Ovary (tissue), 9 donors: Measurements from ENCODE around the gene DCHS2. TPM values are rescaled to one million over a fixed set of nuclear protein-coding genes. Genes with fewer than 3 reads are reported as not detected.

Source experiments
- DNase-seq, 5 donors: peaks; one replicate each; pipeline ENCODE4 v3.0.0-alpha.2; 2019 to 2020
- H3K27ac ChIP-seq, 2 donors: fragments of 200-600 bp; one replicate each; pipeline versions ENCODE4 v1.5.1 to v1.8.0; 2019 to 2022
- H3K27me3 ChIP-seq: fragments of 200-600 bp; one replicate; pipeline ENCODE4 v1.8.0; 2022
- H3K36me3 ChIP-seq: fragments of 200-600 bp; sonication (generic); one replicate; pipeline ENCODE4 v1.5.1; 2019
- H3K4me1 ChIP-seq: one replicate; pipeline ENCODE4 v1.8.1; 2013; ENCODE audit warnings: mild to moderate bottlenecking, moderate library complexity; ENCODE audit not compliant: insufficient read depth
- H3K4me3 ChIP-seq: fragments of 200-600 bp; sonication (generic); one replicate; pipeline ENCODE4 v1.5.1; 2017
- H3K9me3 ChIP-seq, 2 donors: fragments of 200-600 bp in 1 of 2; sonication (generic) in 1 of 2; one replicate each; pipeline versions ENCODE4 v1.5.1 to v1.8.1; 2013 to 2019; ENCODE audit warnings: mild to moderate bottlenecking in 1 of 2, moderate library complexity in 1 of 2
- EP300 ChIP-seq: sonication (generic); formaldehyde crosslinking; IDR thresholded peaks from one replicate; pipeline ENCODE4 v1.6.1; 2017; ENCODE audit warnings: antibody characterized with exemption
- POLR2A ChIP-seq: fragments of 450-650 bp; IDR thresholded peaks from one replicate; pipeline ENCODE4 v1.6.1; 2017; ENCODE audit warnings: antibody characterized with exemption, mild to moderate bottlenecking, moderate library complexity
- WGBS, 3 donors: extraction: QIAGEN DNeasy Blood & Tissue Kit in 1 of 3; methylation state at CpG; one replicate each; pipeline versions ENCODE4 v1.1.5 to v1.1.7; 2013 to 2017; 5-methylcytosine and 5-hydroxymethylcytosine counted together
- intact Hi-C, 4 donors: fragments of 100-400 bp; cut with DNase I; formaldehyde crosslinking; loops; one replicate each; pipeline versions ENCODE4 v1.11.0 to v1.15.1; 2022 to 2023
- polyA plus RNA-seq, 2 donors: library from polyadenylated mRNA; stranded (reverse); fragments of 200-250 nt in 1 of 2; fragments of 350-450 nt in 1 of 2; fragmentation: Illumina TruSeq in 1 of 2; extraction: RNeasy Lipid Tissue Mini Kit (QIAGEN cat#74804) in 1 of 2; gene quantifications; one replicate each; pipeline ENCODE4 v1.2.3, GENCODE V29; 2013 to 2014
- total RNA-seq, 7 donors: library from RNA; depleted of rRNA in 2 of 7; stranded (reverse); fragments of >200 nt in 2 of 7; fragmentation: NEBNext Ultra II Directional in 3 of 7; extraction: Animal tissue kit (Norgen Biotek cat#: 25700) in 3 of 7; gene quantifications; one replicate each; pipeline versions ENCODE4 v1.1.0 to v1.2.4, GENCODE V29; 2016 to 2023
- TF ChIP-seq, protein P1 (sequence below), 3 donors: fragments of 450-650 bp in 2 of 3; fragments of 200-600 bp in 1 of 3; IDR thresholded peaks; one replicate each; pipeline versions ENCODE4 v1.5.1 to v1.8.0; 2016 to 2022; ENCODE audit warnings: antibody characterized with exemption in 3 of 3, mild to moderate bottlenecking in 1 of 3
- donor health status: DM: no; HTN: no; CAD: no; lungs with moderate emphysema.
- donor health status: DM: no; HTN: no; CAD: no.
- donor health status: Bipolar disorder and iron deficiency.
- donor health status: DM: yes; HTN: yes; CAD: no.
- donor health status: DM: no; HTN: no; CAD: no.
- donor health status: DM: yes; HTN: yes; CAD: no.

The DCHS2 gene
- total and polyA plus RNA-seq, 9 donors = 0.68 to 8.7 (median 2.6) TPM

DNA sequence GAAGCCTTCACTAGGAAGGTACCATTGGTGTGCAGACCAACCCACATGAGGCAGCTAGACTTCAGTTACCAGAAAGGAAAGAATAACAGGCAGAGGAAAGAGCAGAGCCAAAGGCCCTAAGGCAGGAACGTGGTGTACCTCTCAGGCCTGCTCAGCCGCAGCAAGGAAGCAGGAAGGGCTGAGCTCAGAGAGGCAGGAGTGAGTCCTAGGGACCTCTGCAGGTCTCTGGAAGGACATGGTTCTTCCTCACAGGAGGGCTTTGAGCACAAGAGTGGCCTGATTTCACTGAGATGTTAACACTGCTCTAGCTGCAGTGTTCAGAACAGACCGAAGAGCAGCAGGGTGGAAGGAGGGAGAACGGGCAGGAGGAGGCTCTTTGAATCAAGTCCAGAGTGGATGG lies 124.6 kb downstream of the DCHS2 start:
- no peak overlapping the region for H3K4me3 ChIP-seq
- peak overlapping the region in 1 of 2 donors; percentile 57 for H3K27ac ChIP-seq
- intact Hi-C loops = no loop called here
- no peaks in the 10 kb centered on the region for H3K27me3 ChIP-seq
- H3K4me1 ChIP-seq = peaks cover 3% of the 10 kb centered on the region
- 29 to 48% (median 38%) methylated on average over 4 of the region's 4 CpGs for WGBS, 3 donors
- DNase-seq = peak in 1 of 5 donors; percentile 33
- TF ChIP-seq, protein P1, sequence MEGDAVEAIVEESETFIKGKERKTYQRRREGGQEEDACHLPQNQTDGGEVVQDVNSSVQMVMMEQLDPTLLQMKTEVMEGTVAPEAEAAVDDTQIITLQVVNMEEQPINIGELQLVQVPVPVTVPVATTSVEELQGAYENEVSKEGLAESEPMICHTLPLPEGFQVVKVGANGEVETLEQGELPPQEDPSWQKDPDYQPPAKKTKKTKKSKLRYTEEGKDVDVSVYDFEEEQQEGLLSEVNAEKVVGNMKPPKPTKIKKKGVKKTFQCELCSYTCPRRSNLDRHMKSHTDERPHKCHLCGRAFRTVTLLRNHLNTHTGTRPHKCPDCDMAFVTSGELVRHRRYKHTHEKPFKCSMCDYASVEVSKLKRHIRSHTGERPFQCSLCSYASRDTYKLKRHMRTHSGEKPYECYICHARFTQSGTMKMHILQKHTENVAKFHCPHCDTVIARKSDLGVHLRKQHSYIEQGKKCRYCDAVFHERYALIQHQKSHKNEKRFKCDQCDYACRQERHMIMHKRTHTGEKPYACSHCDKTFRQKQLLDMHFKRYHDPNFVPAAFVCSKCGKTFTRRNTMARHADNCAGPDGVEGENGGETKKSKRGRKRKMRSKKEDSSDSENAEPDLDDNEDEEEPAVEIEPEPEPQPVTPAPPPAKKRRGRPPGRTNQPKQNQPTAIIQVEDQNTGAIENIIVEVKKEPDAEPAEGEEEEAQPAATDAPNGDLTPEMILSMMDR (IDR thresholded peaks at IDR 0.05) = no peak
- TF ChIP-seq EP300 (no peak), POLR2A (no peak)
- H3K36me3 ChIP-seq = no peaks in the 10 kb centered on the region
- no peaks in the 10 kb centered on the region for H3K9me3 ChIP-seq

DNA sequence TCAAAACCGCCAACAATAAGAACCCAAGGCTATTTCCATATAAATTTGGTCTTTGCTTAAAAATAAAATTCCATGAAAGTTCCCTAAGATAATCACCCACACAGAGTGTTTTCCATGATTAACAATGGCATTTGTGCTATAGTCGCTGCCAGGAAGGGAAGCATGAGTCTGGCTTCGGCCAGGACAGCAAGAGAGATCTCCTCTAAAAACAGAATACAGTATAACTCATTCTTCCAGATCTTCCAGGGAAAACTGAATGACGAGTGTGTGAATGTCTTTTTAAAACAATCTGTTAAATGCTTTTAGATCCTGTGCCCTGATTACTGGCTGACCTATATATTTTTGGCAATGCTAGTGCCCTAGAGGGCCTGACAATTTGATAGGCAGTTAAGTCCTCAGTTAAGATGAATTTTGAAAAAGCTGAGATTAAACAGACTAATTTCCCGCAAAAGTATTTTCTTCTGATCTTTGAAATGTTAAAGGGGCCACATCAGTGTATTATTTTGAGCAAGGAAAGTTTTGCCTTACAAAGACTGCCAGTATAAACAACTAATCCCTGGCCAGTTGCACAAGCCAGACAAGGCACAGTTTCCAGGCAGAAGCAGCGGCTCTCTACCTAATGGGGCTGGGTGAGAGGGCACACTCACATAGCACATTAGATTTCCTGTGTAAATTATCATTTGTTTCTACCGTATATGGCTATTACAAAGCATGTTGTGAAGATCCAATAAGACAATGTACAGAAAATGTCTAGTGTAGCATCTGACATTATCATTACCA lies 127.3 kb downstream of the DCHS2 start:
- 8 to 28% (median 12%) methylated on average over 7 of the region's 7 CpGs for WGBS, 3 donors
- intact Hi-C loops = no loop called here
- Histone ChIP-seq H3K27ac (peak overlapping the region in 1 of 2 donors; percentile 52), H3K36me3 (no peaks in the 10 kb centered on the region), H3K4me1 (peaks cover 3% of the 10 kb centered on the region), H3K4me3 (no peak overlapping the region), H3K9me3 (no peaks in the 10 kb centered on the region), H3K27me3 (no peaks in the 10 kb centered on the region)
- DNase-seq = peak in 1 of 5 donors; percentile 22
- TF ChIP-seq, protein P1 (IDR thresholded peaks at IDR 0.05) = no peak
- TF ChIP-seq EP300 = no peak
- TF ChIP-seq POLR2A = no peak

DNA sequence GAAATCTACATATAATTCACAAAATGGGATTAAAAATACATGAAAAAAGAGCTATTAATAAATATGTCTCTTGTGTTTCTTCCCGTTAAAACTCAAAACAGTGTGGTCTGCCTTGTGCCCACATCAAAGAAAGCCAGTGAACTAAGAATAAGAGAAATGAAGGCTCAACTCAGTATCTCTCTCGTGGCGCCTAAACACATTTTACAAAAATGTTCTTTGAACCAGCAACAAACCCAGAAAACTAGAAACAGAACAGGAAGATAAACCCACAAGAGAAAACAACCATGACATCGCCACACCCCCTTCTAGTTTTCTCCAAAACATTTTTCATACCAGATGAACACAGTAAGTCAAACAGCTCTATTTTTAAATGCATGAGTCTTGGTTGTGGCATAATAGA lies 130.1 kb downstream of the DCHS2 start:
- H3K9me3 ChIP-seq = no peaks in the 10 kb centered on the region
- TF ChIP-seq POLR2A = no peak
- TF ChIP-seq, protein P1 (IDR thresholded peaks at IDR 0.05) = no peak
- WGBS, 3 donors = 7 to 30% (median 8%) methylated on average over 4 of the region's 4 CpGs
- no peak overlapping the region for H3K4me3 ChIP-seq
- intact Hi-C loops = no loop called here
- H3K27me3 ChIP-seq = no peaks in the 10 kb centered on the region
- no peak for DNase-seq
- peaks cover 1% of the 10 kb centered on the region for H3K4me1 ChIP-seq
- H3K36me3 ChIP-seq = no peaks in the 10 kb centered on the region
- H3K27ac ChIP-seq = peak overlapping the region in 1 of 2 donors; percentile 34

DNA sequence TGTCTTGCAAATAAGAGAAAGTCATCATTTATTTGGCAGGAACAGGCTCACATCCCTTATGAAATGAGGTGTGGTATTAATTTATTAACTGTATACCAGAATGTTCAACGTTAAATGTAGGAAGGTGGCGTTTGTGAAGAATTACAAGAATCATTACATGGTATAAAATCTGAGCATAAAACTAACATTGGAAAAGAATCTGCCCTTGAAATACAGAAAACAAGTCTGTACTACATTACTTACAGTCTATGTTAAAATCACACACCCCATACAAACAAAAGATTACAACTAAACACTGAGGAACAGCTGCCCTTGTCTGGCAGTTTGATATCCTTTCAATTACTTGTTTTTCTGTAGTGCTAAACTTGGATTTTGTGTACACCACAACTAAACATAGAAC lies 131.1 kb downstream of the DCHS2 start:
- Histone ChIP-seq H3K4me3 (no peak overlapping the region), H3K36me3 (no peaks in the 10 kb centered on the region), H3K27me3 (no peaks in the 10 kb centered on the region), H3K4me1 (peaks cover 1% of the 10 kb centered on the region), H3K9me3 (no peaks in the 10 kb centered on the region), H3K27ac (peak overlapping the region in 1 of 2 donors; percentile 34)
- no peak for DNase-seq
- TF ChIP-seq, protein P1 (IDR thresholded peaks at IDR 0.05) = no peak
- TF ChIP-seq EP300 (no peak), POLR2A (no peak)
- 6 to 33% (median 8%) methylated on average over 2 of the region's 2 CpGs for WGBS, 3 donors
- intact Hi-C loops = no loop called here
